ENCODE measurements around the gene HDGFL2.
A peak's percentile ranks its signal among the peaks of the same experiment; 100 is the strongest.

HDGFL2 gene

GRCh38 chr19:4436231-4436630 is 35.9 kb upstream of the HDGFL2 start:
- Histone ChIP-seq H3K9me3 (ENCODE audit: control insufficient read depth, insufficient read depth, low read depth, low read length) (no peaks in the 10 kb centered on the region), H3K4me1 (ENCODE audit: control insufficient read depth, insufficient read depth, low read length) (no peaks in the 10 kb centered on the region), H3K4me3 (ENCODE audit: low read depth, low read length) (no peak overlapping the region), H3K36me3 (ENCODE audit: control insufficient read depth in 2 of 2, insufficient read depth in 1 of 2, low read length in 2 of 2) (peaks cover 66 to 91% of the 10 kb centered on the region in 2 experiments; a peak in 2 of 3 replicates), H3K27ac (ENCODE audit: extremely low read depth, low read depth, low read length) (no peak overlapping the region)
- TF ChIP-seq ZFHX2 (tag by site-specific recombination; conservative IDR thresholded peaks at IDR 0.05), result peak; percentile 23; the same call in 1 of the 2 replicates
- no peak for TF ChIP-seq ZNF211 (tag by site-specific recombination; IDR thresholded peaks at IDR 0.05; ENCODE audit: low read depth)
- TF ChIP-seq ZIC2 (tag by site-specific recombination; IDR thresholded peaks at IDR 0.05), result peak; percentile 58
- no peak for TF ChIP-seq ZSCAN4 (tag by site-specific recombination; IDR thresholded peaks at IDR 0.05)
- TF ChIP-seq ZNF239 (tag by site-specific recombination; IDR thresholded peaks at IDR 0.05), result no peak
- TF ChIP-seq SP2 (tag by site-specific recombination; IDR thresholded peaks at IDR 0.05), result no peak
- TF ChIP-seq ZNF571 (tag by site-specific recombination; IDR thresholded peaks at IDR 0.05), result no peak
- peak; percentile 22; the same call in 1 of the 2 replicates for TF ChIP-seq EGR2 (tag by site-specific recombination; IDR thresholded peaks at IDR 0.05; ENCODE audit: low read depth)
- TF ChIP-seq ZNF670 (tag by site-specific recombination; IDR thresholded peaks at IDR 0.05; ENCODE audit: low read depth), result no peak
- peak; percentile 99 for TF ChIP-seq GLIS1 (tag by site-specific recombination; IDR thresholded peaks at IDR 0.05)
- TF ChIP-seq PATZ1 (tag by site-specific recombination; IDR thresholded peaks at IDR 0.05), result 0 out of 2 replicates have a peak, but pooled peaks have one; percentile 25
- TF ChIP-seq GLIS2 (tag by site-specific recombination; IDR thresholded peaks at IDR 0.05), result peak; percentile 39; the same call in 1 of the 2 replicates
- TF ChIP-seq ZNF621 (tag by site-specific recombination; IDR thresholded peaks at IDR 0.05), result no peak
- ChIA-PET POLR2A (no interaction called here), CTCF (interaction anchor here (0.6 kb wide), 1 partner anchor 170 kb away, joined by 4 read pairs; no protein-coding TSS in a partner anchor)

- POLR2A ChIA-PET, result interaction anchor here (1.2 kb wide), 1 partner anchor 13 kb away, joined by 4 read pairs; no protein-coding TSS in a partner anchor
- H3K4me3 ChIP-seq (ENCODE audit: low read depth, low read length), result no peak overlapping the region
- H3K27ac ChIP-seq (ENCODE audit: extremely low read depth, low read depth, low read length), result no peak overlapping the region
- no peaks in the 10 kb centered on the region for H3K4me1 ChIP-seq (ENCODE audit: control insufficient read depth, insufficient read depth, low read length)
- CTCF ChIA-PET, result interaction anchor here (0.5 kb wide), 1 partner anchor 29 kb away, joined by 3 read pairs; no protein-coding TSS in a partner anchor
- peaks cover 57 to 86% of the 10 kb centered on the region in 2 experiments; a peak in 2 of 3 replicates for H3K36me3 ChIP-seq (ENCODE audit: control insufficient read depth in 2 of 2, insufficient read depth in 1 of 2, low read length in 2 of 2)
- TF ChIP-seq ZNF571 (tag by site-specific recombination; IDR thresholded peaks at IDR 0.05) (no peak), SALL2 (tag by site-specific recombination; IDR thresholded peaks at IDR 0.05; ENCODE audit: borderline replicate concordance) (no peak), OVOL3 (tag by site-specific recombination; IDR thresholded peaks at IDR 0.05) (no peak), REPIN1 (tag by site-specific recombination; IDR thresholded peaks at IDR 0.05; ENCODE audit: low read depth) (no peak), ZNF214 (tag by site-specific recombination; IDR thresholded peaks at IDR 0.05; ENCODE audit: borderline replicate concordance) (no peak), FEZF1 (tag by site-specific recombination; IDR thresholded peaks at IDR 0.05) (no peak), SP2 (tag by site-specific recombination; IDR thresholded peaks at IDR 0.05) (no peak), ZNF221 (tag by site-specific recombination; IDR thresholded peaks at IDR 0.05; ENCODE audit: borderline replicate concordance) (no peak), ZNF488 (tag by site-specific recombination; IDR thresholded peaks at IDR 0.05) (no peak), ZNF10 (tag by site-specific recombination; IDR thresholded peaks at IDR 0.05) (no peak)
- H3K9me3 ChIP-seq (ENCODE audit: control insufficient read depth, insufficient read depth, low read depth, low read length), result no peaks in the 10 kb centered on the region
Observed at GRCh38 chr19:4437103-4437502, 35.0 kb upstream of the HDGFL2 start.

Data from HEK293 (cell line).